ENCODE results near the gene CEP152.

- TF ChIP-seq EP300 (IDR thresholded peaks at IDR 0.05) = no peak
- TF ChIP-seq, protein P1, sequence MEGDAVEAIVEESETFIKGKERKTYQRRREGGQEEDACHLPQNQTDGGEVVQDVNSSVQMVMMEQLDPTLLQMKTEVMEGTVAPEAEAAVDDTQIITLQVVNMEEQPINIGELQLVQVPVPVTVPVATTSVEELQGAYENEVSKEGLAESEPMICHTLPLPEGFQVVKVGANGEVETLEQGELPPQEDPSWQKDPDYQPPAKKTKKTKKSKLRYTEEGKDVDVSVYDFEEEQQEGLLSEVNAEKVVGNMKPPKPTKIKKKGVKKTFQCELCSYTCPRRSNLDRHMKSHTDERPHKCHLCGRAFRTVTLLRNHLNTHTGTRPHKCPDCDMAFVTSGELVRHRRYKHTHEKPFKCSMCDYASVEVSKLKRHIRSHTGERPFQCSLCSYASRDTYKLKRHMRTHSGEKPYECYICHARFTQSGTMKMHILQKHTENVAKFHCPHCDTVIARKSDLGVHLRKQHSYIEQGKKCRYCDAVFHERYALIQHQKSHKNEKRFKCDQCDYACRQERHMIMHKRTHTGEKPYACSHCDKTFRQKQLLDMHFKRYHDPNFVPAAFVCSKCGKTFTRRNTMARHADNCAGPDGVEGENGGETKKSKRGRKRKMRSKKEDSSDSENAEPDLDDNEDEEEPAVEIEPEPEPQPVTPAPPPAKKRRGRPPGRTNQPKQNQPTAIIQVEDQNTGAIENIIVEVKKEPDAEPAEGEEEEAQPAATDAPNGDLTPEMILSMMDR (IDR thresholded peaks at IDR 0.05) = no peak
- TF ChIP-seq POLR2A (IDR thresholded peaks at IDR 0.05) = no peak
Observed at GRCh38 chr15:48859426-48859825, 48.6 kb upstream of the CEP152 start.

All from suprapubic skin (tissue), 3 donors.